Myocyte (in vitro differentiated cells): Measurements from ENCODE around the gene MRFAP1L1. TPM values are rescaled to one million over a fixed set of nuclear protein-coding genes. Genes with fewer than 3 reads are reported as not detected.

Source experiments
- DNase-seq: peaks from one replicate; pipeline ENCODE4 v3.0.0-alpha.2; 2012; ENCODE audit warnings: low read depth
- total RNA-seq: library from RNA; depleted of rRNA; stranded (reverse); fragments of >200 nt; gene quantifications from 2 replicates; pipeline ENCODE4 v1.2.3, GENCODE V29; 2014

The MRFAP1L1 gene
- total RNA-seq, 1 donor from 2014 or later = 69.2 TPM

GRCh38 chr4:6716958-6717655 lies 7.4 kb upstream of the MRFAP1L1 start:
- DNase-seq = no peak

GRCh38 chr4:6716018-6716911 lies 6.6 kb upstream of the MRFAP1L1 start, which contains the start of gene BLOC1S4:
Gene BLOC1S4, plus strand, starts transcription at chr4:6716174. Its CDS starts 36 bp downstream, at chr4:6716210.
- peak; percentile 92 for DNase-seq

- DNase-seq = no peak
Observed at GRCh38 chr4:6715704-6716017, 6.0 kb upstream of the MRFAP1L1 start.

GRCh38 chr4:6714954-6715353 lies 5.3 kb upstream of the MRFAP1L1 start:
- DNase-seq = no peak

- no peak for DNase-seq
Observed at GRCh38 chr4:6710996-6711395, 1.3 kb upstream of the MRFAP1L1 start.

GRCh38 chr4:6710282-6710681 lies 617 bp upstream of the MRFAP1L1 start:
- DNase-seq = no peak

GRCh38 chr4:6706173-6706572 lies 3.5 kb downstream of the MRFAP1L1 start:
- no peak for DNase-seq

GRCh38 chr4:6705646-6706045 lies 4.0 kb downstream of the MRFAP1L1 start:
- DNase-seq = no peak

GRCh38 chr4:6703786-6704185 lies 5.9 kb downstream of the MRFAP1L1 start:
- peak; percentile 20 for DNase-seq

GRCh38 chr4:6702761-6703160 lies 6.9 kb downstream of the MRFAP1L1 start:
- DNase-seq = no peak

- DNase-seq = no peak
Observed at GRCh38 chr4:6701371-6701770, 8.3 kb downstream of the MRFAP1L1 start.

GRCh38 chr4:6699903-6700302 lies 9.8 kb downstream of the MRFAP1L1 start:
- no peak for DNase-seq

- DNase-seq = no peak
Observed at GRCh38 chr4:6699388-6699787, 10.3 kb downstream of the MRFAP1L1 start.

- DNase-seq = no peak
Observed at GRCh38 chr4:6697131-6697530, 12.5 kb downstream of the MRFAP1L1 start.

- DNase-seq = no peak
Observed at GRCh38 chr4:6696611-6697010, 13.1 kb downstream of the MRFAP1L1 start.

- no peak for DNase-seq
Observed at GRCh38 chr4:6695660-6696610, 13.7 kb downstream of the MRFAP1L1 start.

GRCh38 chr4:6694177-6694901 lies 15.3 kb downstream of the MRFAP1L1 start:
- no peak for DNase-seq

GRCh38 chr4:6693231-6694176 lies 16.2 kb downstream of the MRFAP1L1 start, which contains the start of gene S100P:
Gene S100P, plus strand, starts transcription at chr4:6693878. Its CDS starts 55 bp downstream, at chr4:6693933.
- no peak for DNase-seq

- no peak for DNase-seq
Observed at GRCh38 chr4:6692806-6693205, 16.9 kb downstream of the MRFAP1L1 start.
